ENCODE data around the gene ADAMTS8.

DNA sequence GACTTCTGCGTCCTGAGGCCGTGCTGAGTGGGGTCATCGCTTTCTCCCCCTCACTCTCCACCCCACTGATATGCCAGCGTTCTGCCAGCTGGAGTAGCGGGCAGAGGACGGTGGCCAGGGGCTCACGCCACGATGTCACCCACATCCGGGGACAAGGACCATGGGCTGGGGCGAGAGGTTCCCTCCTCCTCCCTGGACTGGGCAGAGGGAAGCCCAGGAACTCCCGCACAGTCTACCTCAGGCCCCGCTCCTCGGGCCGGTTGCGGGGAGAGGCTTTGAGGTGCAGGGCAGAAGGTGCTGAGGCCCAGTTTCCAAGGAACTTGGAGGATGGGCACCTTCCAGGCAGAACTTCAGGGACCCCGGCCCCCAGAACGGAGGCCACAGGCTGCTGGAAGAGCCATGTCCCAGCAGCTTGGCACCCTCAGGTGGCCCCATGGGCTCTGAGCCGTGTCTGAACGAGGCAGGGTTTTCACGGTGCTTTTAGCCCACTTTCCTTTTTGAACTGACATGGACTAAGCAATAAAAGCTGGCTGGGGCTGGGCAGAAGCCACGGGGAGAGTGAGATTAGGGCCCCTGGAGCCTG, 45.5 kb upstream of the ADAMTS8 start:
- TF ChIP-seq, protein P1, sequence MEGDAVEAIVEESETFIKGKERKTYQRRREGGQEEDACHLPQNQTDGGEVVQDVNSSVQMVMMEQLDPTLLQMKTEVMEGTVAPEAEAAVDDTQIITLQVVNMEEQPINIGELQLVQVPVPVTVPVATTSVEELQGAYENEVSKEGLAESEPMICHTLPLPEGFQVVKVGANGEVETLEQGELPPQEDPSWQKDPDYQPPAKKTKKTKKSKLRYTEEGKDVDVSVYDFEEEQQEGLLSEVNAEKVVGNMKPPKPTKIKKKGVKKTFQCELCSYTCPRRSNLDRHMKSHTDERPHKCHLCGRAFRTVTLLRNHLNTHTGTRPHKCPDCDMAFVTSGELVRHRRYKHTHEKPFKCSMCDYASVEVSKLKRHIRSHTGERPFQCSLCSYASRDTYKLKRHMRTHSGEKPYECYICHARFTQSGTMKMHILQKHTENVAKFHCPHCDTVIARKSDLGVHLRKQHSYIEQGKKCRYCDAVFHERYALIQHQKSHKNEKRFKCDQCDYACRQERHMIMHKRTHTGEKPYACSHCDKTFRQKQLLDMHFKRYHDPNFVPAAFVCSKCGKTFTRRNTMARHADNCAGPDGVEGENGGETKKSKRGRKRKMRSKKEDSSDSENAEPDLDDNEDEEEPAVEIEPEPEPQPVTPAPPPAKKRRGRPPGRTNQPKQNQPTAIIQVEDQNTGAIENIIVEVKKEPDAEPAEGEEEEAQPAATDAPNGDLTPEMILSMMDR (IDR thresholded peaks at IDR 0.05): no peak
- no peak for TF ChIP-seq POLR2A (IDR thresholded peaks at IDR 0.05)
